CD1c-positive myeloid dendritic cell (primary cell): ENCODE data around the gene DENND2C.

ENCODE experiments used
- DNase-seq: peaks from one replicate; pipeline ENCODE4 v3.0.0-alpha.2; 2016; ENCODE audit errors: extremely low spot score

The DENND2C gene

DNA sequence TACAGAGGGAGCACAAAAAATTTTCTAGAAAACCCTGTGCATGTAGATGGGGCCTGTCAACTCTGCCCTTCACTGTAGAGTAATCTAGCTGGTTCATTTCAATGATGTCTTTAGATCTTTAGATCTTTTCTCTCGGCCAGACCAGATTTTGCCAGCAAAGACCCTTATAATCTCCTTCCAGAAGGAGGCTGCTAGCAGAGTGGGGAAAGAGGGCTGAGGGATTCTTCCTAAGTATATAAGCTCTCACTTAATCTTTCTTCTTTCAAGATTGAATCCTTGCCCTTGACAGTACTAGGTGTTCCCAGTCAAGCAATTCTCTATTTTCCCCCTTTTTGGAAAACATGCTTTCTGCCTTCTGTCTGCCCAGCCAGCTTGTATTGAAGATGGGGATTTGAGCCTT is 122.8 kb downstream of the DENND2C start:
- no peak for DNase-seq

DNA sequence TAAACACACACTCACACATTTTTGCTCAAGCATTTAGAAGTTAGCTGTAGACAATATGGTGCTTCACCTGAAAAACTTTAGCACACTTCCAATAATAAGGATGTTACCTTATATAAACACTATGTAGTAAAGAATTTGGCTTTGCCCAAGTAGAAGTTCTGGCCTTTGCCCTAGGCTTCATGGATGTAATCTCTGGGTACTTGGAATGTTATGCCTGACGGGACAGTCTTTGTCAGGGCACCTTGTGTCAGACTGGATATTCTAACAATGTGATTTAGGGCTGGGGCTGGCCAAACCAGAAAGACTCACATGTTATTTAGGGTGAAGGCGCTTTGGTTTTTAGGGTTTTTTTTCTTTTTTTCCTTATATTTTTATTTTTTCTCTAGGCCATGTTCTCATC is 124.1 kb downstream of the DENND2C start:
- DNase-seq: no peak

DNA sequence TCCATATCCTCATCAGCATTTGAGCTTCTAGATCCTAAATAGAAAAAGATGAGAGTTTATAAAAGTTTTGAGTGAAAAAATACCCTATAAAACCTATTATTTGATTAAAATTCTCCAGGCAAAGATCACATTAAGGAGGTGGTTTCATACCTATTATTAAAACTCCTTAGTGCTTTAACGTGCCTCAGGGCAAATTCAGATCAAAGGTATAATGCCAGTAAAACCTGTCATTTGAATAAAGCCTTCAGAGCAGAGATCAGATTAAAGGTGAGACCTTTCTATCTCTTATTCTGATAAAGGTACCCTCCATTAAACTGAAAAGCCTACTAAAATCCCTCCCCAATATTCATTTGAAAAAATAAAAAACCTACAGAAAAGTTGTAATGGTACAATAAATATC is 124.5 kb downstream of the DENND2C start:
- DNase-seq: no peak

DNA sequence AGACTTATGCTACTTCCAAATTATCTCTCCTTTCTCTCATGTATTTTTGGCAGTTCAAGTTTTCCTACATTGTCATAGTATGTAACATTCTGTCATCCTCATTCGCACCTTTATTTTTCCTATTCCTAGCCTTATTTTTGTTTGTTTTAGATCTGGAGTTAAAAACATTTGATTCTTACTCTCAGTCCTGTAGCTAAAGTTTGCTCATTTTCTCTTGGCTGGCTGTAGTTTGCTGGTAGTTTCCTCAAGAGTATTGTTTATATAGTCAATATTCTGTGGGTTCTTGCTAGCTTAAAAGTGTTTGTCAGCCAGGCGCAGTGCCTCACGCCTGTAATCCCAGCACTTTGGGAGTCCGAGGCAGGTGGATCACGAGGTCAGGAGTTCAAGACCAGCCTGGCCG is 129.0 kb downstream of the DENND2C start:
- no peak for DNase-seq

DNA sequence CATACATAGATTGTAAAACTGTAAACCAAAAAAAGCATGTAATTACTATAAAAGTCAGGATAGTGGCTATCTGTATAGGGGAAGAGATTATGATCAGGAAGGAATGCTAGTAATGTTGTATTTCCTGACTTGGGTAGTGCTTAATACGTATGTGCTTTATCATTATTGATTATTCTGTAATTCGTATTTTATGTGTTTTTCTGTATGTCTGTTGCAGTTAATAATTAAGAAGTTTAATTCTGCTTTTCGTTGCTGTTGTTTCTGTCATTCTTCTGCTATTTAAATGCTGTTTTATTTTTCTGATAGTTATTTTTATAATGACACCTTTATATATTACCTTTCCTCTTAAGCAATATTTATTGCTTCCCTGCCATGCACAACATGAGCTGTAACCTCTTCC is 129.6 kb downstream of the DENND2C start:
- no peak for DNase-seq

DNA sequence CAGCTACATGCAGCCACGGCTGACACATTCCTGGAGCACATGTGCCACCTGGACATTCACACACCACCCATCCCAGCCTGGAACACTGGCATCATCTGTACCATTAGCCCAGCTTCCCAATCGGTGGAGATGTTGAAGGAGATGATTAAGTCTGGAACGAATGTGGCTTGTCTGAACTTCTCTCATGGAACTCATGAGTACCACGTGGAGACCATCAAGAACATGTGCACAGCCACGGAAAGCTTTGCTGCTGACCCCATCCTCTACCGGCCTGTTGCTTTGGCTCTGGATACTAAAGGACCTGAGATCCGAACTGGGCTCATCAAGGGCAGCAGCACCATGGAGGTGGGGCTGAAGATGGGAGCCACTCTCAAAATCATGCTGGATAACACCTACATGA is 133.8 kb downstream of the DENND2C start:
- DNase-seq: no peak

DNA sequence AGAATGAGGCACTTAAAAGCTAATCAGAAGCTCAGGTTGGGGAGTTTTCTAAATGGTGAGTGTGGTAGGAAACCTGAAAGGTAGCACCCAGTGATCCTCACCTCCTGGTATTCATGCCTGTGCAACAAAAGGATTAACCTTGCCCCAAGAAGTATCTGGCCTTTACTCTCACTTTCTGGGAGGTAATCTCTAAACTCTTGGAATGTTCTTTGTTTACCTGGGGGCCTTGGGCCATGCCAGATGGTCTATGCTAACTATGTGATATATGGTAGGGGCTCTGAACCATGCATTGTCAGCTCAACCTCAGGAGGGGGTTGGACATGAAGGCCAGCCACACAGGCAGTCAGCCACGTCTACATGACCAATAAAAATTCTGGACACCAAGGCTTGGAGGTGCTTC is 134.4 kb downstream of the DENND2C start:
- no peak for DNase-seq
